GM12892 (cell line): ENCODE data around the gene DUSP5.
"Not testable (repeated sequence)": the region's sequence is repeated elsewhere in the genome, so short reads cannot be mapped to it uniquely, and the experiment has no call there.

Experiments used
- POLR2A ChIP-seq: IDR thresholded peaks from 2 replicates; pipeline ENCODE4 v1.6.1; 2011; ENCODE audit warnings: low read depth, low read length, control low read depth
- POLR2AphosphoS5 ChIP-seq: IDR thresholded peaks from 2 replicates; pipeline ENCODE4 v1.6.1; 2011; ENCODE audit warnings: low read depth, low read length, control low read depth

- TF ChIP-seq POLR2AphosphoS5, POLR2A: not testable (repeated sequence)
These were observed 34.9 kb downstream of the DUSP5 start for GRCh38 chr10:110532628-110533027.
